GM19025 (cell line): ENCODE results near the gene FMOD.

Experiments
- ATAC-seq: cut with Tn5 transposase; IDR thresholded peaks from one replicate; pipeline ENCODE4 v1.9.1; 2021; ENCODE audit warnings: mild to moderate bottlenecking, low read depth, moderate library complexity; ENCODE audit not compliant: unreplicated experiment

The FMOD gene

GRCh38 chr1:203351037-203351625 is at the start of gene FMOD:
FMOD (minus strand) TSS chr1:203351122; CDS start chr1:203348270, 2,852 bp downstream.
- no peak for ATAC-seq

DNA sequence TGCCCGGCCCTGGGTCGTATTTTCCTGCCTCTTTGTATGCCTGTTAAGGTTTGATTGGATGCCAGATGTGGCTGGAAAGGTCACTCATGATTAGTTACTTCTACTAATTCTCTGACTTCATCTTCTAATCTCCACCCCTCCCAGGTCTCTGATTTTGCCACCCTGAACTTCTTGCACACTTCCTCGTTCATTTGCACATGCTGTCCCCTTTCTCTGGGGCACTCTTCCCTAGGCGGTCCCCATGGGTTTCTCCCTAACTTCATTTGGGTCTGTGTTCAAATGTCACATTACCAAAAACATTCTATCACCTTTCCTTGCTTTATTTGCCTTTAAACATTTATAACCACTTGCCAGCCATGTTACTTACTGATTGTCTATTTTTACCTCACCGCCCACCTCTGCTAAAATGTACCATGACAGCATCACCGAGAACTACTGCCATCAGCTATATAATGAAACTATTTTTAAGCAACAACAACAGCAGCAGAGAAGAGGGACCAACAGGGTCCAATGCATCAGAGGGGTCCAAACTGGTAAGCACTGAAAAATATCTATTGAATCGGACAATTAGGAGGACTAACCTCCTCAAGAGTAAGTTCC is 45.8 kb upstream of the FMOD start:
- ATAC-seq = no peak

GRCh38 chr1:203395751-203396150 is 44.8 kb upstream of the FMOD start:
- ATAC-seq = no peak

DNA sequence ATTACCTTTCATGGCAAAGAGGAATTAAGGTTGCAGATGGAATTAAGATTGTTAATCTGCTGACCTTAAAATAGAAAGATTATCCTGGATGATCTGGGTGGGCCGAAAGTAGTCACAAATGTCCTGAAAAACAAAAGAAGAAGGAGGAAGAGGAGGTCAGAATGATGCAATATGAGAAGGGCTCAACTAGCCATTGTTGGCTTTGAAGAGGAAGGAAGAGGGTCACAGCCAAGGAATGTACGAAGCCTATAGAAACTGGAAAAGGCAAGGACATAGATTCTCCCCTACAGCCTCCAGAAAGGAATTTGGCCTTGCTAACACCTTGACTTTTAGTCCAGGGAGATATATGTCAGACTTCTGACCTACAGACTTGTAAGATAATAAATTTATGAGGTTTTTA is 39.4 kb upstream of the FMOD start:
- no peak for ATAC-seq

DNA sequence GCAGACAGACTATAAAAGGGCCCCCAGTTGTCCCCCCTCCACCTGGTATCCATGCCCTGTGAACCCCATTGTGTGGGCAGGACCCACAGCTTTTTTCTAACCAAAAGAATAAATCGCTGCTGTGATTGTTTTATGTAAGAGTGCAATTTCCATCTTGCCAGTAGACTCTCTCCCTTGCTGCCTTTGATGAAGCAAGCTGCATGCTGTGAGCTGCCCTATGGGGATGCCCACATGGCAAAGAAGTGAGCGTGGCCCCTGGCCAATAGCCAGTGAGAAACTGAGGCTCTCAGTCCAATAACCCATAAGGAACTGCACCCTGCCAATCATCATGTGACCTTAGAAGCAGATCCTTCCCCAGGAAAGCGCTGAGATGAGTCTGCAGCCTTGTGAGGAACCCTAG is 37.8 kb upstream of the FMOD start:
- no peak for ATAC-seq

- ATAC-seq = no peak
These were observed 31.1 kb upstream of the FMOD start for GRCh38 chr1:203382026-203382425.

DNA sequence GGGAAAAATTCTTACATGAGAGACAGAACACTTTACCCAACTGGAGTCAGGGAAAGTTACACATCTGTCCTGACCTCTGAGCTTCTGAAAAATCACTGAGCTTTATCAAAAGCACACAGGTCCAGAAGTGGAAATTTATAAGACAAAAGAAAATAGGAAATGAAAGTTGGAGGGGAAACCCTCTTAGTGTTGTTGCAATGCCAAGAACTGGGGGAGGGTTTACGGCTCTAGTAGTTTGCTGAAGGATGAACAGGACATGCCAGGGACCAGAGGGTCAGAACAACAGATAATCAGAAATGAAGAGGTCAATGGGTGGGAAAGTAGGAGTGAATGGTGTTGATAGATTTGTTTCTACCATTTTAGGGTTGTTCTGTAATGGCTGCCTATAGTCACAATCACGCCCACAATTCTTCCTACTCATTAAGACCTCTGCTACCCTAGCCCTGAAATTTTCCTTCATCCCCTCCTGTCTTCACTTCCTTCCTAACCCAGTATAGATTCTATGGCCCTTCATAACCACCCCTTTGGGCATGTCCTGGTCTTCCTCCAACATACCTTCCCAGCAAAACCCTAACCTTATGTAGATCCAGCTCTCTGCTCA is 30.3 kb upstream of the FMOD start:
- ATAC-seq = peak; percentile 66

DNA sequence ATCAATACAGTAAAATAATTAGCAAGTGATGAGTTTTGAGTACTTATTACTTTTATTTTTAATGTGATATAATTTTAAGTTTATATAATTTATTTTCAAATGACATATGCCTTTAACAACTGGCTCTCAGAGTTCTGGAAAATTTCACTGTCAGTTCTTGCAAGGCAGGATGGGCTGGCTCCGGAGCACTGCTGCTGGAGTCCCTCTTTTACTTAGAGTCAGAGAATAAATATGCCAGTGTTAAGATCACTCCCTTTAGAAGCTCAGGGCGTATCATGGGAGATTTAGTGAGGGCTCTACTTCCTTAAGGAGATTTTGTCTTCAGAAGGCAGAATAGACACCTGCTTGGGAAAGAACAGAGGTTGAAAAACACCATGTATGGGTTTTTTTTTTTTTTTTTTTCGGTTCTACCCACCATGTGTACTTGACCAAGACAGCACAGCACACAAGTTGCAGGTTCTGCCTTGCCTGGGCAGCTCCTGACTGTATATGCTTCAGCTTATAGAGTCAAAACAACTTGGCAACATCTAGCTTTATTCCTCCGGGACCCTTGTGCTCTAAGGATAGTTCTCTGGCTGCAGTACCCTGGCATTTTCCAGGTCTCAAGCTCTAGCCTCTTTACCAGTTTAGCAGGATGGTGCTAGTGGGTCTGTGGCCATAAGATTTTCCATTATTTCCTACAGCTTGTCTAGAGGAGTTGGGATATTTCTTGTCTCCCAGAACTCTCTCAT is 29.7 kb upstream of the FMOD start:
- ATAC-seq = peak; percentile 32

GRCh38 chr1:203379825-203380224 is 28.9 kb upstream of the FMOD start:
- ATAC-seq = no peak

DNA sequence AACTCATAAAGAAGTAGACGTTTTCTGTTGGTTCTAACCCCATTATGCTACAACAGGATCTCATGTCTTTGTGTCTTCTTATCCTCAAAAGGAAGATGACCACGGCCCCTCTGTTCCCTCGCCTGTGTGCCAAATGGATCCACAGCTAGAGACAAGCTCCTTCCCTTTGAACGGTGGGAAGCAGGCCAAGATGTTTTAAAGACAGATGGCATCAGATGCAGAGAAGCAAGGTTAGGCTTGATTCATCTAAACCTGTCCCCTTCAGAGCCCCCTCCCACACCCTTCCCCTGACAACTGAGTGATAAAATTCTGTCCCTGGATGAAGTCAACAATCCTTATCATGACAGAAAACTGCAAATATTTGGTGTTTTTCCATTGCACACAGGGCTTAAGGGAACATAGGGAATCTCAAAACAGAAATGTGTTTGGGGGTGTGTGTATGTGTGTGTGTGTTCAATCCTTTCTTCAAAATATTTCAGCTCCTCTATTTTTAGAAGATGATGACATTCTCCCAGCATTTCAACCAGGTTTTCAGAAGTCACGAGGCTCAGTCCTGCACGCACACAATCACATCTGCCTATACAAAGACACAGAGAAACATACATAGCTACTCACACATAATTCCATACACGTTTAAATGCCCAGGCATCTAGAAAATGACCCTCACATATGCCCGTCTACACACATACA is 27.8 kb upstream of the FMOD start:
- no peak for ATAC-seq

DNA sequence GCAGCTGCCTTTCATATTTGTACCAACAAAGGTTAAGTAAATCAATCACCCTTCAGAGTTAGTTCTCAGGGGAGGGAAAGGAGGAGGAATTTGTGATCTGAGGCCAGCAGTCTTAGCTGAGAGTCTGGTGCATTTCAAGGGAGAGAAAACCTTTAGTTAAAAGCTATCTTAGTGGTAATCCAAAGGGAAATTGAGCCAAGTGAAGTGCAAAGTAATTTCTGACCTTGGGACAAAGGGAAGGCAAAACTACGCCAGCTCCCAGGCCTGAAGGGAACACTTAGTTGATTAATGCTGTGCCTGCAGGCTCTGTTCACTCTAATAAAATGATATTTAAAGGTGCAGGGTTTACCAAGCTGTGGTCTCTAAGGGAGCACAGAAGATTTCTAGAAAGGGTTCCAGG is 23.1 kb upstream of the FMOD start:
- no peak for ATAC-seq

DNA sequence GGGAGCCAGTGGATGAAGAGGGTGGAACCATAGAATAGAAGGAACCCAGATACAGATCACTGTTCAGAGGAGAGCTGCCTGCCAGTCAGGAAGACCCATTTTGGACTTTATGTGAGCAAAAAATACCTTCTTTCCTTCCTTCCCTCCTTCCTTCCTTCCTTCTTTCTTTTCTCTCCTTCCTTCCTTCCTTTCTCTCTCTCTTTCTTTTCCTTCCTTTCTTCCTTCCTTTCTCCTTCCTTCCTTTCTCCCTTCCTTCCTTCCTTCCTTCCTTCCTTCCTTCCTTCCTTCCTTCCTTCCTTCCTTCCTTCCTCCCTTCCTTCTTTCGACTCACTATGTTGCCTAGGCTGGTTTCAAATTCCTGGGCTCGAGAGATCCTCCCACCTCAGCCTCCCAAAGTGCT is 22.1 kb upstream of the FMOD start:
- no peak for ATAC-seq

DNA sequence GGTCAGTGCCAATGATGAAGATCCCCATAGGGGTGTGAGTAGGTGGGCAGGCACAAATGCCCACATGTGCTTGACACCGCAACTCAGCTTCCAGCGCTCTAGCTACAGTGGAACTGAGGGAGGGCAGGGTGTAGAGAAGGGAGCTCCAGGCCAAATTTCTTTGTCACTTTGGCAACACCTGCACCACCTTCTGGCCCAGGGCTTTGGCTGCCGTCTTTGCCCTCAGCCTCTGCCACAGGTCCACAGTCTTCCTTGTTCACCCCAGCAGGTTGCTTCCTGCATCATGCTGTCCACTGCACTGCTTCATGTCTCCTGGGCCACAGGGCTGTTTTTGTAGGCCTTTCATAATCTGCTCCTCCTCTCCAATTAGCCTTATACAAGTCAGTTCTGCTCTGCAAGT is 20.4 kb upstream of the FMOD start:
- ATAC-seq = no peak

DNA sequence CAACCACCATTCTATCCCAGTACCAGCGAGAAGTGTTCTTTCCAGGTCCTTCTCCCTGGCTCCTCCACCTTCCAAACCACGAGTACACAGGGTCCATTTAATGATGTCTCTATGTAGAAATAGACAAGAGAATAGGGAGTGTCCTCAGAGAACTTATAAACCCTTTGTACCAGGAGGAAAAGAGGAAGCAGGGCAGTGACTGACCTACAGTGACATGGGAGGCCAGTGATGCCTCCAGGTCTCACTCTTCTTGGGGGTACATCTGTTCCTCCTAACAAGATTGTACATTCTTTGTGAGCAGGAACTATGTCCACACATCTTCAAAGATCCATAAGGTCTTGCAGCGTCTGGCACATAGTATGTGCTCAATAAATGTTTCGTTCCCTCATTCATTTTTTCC is 18.7 kb upstream of the FMOD start:
- no peak for ATAC-seq

DNA sequence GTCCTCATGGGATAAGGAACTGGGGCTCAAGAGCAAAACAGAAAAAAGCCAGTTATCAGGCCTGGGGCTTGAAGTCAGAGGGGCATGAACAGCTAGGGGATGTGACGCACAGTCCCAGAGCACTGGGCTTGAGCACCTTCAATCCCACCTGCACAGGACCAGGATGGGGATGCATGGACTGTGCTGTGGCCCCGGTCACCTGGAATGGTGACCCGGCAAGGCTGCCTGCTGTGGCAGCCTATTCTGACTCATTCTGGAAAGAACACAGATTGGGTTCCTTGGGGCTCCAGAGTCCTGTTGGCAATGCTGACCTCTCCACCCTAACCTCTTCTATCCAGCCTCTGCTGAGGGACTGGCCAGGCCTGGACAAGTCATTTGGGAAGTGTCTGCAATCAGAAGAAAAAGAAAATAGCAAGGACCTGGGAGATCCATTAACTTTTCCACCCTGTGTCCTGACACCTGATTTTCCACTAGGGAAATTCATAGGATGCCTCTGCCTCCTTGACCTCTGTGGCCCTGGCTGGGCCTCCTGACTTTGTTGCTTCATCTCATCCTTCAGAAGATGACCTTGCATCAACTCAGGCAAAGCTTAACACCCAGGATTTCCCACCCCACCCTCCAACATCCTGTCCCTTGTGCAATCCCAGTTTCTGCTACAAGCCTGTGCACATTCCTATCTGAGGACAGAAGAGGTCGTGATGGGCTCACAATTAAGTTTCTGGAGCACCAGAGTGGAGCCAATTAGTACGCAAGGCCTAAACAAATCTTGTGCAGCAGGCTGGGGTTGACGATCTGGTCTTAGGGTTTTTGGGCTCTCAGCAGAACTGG is 17.9 kb upstream of the FMOD start:
- ATAC-seq = no peak

DNA sequence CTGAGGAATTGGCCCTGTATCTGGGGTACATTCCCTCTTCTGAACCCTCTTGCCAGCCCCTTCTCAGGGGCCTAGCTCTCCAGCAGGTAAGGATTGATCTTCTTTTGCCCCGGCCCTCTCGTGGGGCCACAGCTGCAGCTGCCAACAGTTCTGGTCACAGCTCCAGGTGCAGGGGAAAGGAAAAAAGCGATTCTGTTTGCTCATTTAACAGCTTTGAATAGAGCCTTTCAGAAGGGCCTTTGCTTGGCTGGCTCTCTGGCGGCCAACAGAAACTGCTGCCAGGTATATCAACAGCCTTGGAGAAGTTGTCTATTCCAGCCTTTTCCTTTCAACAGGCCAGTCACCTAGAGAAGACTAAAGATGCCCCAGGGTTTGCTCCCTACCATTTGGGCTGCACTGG is 16.1 kb upstream of the FMOD start:
- ATAC-seq = no peak

DNA sequence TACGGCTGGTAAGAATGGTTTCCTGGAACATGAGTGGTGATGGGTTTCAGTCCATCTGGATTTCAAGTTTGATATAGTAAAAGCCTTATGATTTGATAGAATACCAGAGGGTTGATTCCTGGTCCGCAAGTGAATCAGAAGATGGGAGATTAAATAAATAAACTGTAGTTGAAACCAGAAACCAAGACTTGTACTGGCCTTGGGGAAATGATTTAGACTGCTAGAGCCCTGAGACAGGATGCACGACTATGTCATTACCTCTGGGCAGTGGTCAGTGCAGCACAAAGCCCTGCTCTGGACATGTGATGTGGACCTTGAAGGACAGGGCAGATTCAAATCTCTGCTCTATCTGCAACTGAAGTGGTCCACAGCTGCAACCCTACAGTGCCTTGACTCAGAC is 15.6 kb upstream of the FMOD start:
- ATAC-seq = no peak

DNA sequence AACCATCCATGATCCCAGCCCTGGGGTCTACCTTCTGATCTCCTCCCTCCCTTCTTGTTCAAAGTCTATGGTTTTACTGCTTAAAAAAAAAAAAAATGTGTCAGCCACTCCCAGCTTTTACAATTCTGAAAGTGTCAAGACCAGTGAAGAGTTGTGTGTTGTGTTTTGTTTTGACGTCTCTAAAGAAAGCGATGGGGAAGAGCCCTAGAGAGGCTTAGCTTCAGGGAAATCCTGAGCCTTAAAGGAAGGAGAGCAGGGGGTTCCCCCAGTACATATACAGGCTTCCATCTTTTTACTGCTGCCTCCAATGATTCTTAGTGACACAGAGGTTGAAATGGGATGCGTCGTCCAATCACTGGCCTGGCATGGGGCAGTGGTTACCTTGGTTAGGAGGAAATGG is 13.9 kb upstream of the FMOD start:
- ATAC-seq = no peak

DNA sequence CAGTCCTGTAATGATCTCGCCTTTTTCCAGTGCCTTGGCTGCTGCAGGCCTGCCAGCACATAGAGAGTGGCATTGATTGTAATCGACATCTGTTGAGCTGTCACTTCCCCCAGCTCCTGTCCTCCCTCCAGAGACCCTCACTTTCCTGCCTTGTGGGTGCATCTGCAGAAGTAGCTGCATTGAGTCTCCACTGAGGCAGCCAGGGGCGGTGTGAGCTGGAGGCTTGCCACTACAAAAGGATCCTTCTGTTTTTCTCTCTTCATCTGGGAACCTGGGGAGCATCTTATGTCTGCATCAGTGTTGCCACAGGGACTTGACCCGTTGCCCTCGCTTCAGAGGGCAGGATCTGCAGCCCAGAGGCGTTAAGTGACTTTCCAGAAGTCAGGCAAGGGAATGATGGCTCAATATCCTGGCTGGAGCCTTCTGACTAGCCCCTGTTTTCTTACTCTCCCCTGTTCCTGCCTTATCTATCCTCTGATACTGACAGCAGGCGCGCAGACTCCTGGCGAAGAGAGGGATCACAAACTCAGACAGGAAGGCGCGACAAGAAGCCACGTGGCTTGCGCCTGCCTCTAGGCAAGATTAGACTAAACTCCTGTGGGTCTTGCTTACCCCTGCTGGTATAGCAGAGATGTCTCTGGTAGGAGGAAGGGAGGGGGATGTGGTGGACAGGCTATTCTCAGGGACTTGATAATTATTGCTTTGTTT is 13.3 kb upstream of the FMOD start:
- ATAC-seq = no peak

- no peak for ATAC-seq
These were observed 11.8 kb upstream of the FMOD start for GRCh38 chr1:203362720-203363025.
